Activated naive CD4-positive, alpha-beta T cell treated with Interleukin-2 at 50 U/mL for 16 hours (primary cell): ENCODE measurements around the gene CLCN3.
"Not testable (repeated sequence)": the region's sequence is repeated elsewhere in the genome, so short reads cannot be mapped to it uniquely, and the experiment has no call there.

Experiments used
- DNase-seq: peaks from one replicate; pipeline ENCODE4 v3.0.0-alpha.2; 2020

Gene CLCN3

DNA sequence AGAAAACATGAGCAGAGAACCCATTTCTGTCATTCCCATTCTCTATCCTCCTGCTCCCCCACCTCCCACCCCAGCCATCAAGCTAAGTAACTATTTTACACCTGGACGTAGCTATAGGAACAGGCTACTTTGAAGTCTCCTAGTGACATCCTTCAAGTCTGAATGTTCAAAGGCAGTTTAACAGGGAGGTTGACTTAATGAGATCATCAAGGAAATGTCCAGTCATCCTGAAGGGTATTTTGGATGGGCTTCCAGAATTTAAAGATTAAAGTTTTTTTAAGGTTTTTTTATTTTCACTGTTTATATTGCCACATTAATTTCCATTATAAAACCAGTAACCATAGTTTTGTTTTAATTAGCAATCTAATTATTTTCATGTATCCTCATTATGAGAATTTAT, 96.3 kb downstream of the CLCN3 start:
- DNase-seq: no peak

DNA sequence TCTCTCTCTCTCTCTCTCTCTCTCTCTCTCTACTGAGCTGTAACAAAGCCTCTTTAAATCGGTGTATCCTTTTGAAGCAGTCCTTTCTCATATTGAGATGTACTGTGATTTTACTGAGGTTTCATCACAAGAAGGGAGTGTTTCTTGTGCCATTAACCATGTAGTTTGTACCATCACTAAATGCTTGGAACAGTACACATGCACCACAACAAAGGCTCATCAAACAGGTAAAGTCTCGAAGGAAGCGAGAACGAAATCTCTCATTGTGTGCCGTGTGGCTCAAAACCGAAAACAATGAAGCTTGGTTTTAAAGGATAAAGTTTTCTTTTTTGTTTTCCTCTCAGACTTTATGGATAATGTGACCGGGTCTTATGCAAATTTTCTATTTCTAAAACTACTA, 100.2 kb downstream of the CLCN3 start:
- no peak for DNase-seq

DNA sequence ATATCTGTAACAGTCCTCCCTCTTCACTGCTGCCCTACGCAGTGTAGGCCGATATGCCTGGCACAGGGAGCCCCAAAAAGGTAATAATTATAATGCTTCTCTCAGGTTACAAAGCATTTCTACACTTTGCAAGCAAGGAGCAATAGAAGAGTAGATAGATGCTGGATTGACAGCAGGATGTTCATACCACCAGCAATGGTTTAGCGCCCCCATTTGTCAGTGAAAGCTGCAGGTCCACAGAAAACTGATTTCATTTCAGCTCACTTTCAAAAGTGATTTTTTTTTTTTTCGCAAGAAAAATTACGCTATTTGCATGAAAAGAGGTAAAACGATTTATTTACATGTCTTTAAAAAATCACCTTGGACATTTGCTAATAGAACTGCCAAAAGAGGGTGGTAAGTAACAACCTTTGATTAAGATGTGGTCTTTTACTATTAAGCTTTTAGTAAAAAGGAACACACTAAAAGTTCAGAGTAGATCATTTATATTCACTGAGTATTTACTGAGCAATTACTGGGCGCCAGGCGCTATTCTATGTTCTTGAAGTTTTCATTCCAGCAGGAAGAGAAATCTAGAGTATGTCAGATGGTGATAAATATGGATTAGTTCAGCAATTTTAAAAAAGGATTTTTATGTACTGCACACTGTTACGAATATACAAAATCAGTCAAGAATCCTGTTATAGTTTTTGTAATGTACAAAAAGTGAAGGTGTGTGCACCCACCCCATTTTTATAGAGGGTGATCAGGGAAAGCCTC, 103.0 kb downstream of the CLCN3 start:
- no peak for DNase-seq

DNA sequence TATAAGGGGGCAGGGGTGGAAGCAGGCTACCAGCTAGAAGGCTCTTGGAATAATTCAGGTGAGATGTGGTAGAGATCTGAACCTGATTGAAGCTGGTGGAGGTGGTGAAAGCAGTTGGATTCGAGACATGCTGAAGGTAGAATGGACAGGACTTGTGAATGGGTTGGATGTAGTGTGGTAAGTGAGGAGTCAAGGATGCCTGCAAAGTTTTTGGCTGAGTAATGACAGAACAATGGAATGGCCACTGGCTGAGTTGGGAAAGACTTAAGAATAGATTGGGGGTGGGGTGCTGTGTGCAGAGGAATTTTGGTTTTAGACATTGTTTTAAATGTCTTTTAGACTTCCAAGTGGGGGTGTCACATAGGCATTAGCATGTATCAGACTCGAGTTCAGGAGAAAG, 103.9 kb downstream of the CLCN3 start:
- no peak for DNase-seq

DNA sequence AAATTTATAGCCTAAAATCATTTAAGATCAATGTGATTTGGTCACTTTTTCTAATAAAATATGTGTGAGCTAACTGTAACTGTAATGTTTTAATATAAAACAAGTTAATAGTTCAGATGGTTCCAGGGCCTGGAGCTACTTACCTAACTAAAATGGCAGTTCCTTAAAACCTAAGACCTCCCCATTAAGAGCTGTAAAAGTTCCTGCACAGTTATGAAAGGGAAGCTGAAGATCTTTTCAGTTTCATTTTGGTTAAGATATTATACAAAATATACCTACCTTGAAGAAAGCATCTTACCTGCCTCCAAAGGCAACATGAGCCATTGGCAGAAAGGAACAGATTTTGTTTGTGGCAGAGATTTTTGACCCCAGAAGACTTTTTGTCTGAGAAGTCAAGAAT, 107.2 kb downstream of the CLCN3 start:
- DNase-seq: no peak

DNA sequence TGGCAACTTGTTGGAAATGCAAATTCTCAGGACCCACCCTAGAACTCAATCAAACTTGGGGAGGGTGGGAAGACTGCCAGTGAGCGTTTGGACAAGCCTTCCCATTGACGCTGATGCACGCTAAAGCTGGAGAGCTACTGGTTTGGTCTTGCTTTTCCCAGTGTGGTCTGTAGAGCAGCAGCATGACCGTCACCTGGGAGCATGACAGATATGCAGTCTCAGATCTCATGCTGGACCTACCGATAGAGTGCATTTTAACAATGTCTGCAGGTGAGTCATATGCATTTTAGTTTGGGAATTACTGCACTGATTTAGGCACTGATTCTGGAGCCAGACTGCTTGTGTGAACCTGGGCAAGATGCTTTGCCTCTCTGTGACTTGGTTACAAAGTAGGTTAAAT, 110.2 kb downstream of the CLCN3 start:
- DNase-seq: no peak

DNA sequence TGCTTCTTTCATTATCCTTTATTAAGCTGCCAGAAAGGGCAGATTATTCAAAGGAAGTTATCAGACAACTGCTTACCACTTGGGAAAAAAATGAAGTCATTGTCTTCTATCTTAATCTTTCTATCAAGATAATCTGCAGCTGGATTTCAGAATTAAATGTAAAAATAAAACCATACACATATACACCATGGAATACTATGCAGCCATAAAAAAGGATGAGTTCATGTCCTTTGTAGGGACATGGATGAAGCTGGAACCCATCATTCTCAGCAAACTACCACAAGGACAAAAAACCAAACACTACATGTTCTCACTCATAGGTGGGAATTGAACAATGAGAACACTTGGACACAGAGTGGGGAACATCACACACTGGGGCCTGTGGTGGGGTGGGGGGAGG, 118.2 kb downstream of the CLCN3 start:
- DNase-seq: not testable (repeated sequence)

DNA sequence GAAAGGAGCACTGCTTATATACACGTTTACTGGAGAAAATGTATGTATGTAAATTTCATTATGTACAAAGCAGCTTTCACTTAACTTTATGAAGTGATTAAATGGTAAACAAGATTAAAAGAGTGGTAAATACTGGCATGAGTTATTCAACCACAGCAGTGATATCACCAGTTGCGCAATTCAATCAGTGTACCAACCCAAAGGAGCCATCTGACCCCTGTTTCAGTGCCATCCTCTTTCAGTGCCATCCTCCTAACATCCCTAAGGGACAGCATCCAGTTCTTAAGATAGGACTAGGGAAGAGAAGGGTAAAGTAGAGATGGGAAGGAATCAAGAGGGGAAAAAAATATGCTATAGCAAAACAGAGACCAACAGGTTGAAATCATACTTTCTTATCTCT, 121.2 kb downstream of the CLCN3 start:
- DNase-seq: no peak

DNA sequence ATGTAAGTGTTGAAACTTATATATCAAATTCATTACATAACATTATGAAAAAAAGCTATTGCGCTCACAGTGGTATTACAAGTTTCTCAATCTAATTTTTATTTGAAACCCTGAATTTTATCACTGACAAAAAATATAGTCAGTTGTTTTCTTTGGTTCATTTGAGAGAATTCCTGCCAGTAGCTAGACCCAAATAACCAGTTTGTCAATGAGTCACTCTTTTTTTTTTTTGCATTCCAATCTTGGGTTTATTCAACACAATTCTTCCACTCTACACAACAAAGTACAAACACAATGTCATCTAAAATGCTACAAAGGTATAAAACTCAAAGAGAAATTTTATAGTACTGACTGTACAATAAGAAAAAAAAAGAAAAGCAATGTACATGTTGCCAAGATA, 124.2 kb downstream of the CLCN3 start:
- no peak for DNase-seq

DNA sequence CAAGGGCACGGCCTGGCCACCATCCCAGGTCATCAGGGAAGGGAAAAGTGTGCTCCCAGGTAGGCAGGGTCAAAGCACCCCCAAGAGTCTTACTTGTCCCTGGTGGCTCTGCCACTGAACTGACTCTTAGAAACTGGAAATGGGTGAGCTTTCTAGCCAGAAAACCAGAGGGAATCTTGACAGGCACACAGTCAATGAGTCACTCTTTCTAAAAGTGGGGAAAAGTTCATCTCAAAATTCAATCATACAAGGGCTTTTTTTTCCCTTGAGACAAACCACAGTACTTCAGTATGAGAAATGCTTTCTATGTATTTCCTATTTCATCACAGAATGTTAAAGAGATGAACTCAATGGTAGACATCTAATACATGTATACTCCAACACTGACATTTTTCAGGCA, 124.9 kb downstream of the CLCN3 start:
- DNase-seq: no peak

DNA sequence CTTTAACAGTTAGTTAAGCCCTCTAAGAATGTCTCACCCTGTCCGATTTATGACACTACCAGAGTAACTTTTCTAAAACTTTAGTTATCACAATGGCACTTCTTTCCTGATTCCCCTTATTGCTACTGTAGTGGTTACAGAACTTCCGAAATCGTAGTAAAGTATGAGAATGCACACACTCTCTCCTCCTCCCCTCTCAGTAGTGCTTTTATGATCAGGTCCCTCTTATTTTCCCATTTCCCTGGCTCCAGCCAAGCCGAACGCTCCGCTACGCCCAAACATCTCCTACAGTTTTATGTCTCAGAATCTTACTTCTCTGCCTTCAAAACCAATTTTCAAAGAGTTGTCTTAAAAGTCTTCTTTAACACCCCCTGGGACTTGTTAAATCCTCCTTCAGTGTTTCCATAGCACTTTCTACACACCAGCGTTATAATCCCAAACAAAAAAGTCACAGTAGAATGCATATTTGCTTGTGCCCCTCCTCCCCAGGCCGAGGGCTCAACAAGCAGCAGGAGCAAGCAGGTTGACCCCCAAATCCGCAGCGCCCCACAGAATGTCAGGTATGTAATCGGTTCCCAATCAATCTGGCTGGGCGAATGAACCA, 136.7 kb downstream of the CLCN3 start:
- DNase-seq: no peak

DNA sequence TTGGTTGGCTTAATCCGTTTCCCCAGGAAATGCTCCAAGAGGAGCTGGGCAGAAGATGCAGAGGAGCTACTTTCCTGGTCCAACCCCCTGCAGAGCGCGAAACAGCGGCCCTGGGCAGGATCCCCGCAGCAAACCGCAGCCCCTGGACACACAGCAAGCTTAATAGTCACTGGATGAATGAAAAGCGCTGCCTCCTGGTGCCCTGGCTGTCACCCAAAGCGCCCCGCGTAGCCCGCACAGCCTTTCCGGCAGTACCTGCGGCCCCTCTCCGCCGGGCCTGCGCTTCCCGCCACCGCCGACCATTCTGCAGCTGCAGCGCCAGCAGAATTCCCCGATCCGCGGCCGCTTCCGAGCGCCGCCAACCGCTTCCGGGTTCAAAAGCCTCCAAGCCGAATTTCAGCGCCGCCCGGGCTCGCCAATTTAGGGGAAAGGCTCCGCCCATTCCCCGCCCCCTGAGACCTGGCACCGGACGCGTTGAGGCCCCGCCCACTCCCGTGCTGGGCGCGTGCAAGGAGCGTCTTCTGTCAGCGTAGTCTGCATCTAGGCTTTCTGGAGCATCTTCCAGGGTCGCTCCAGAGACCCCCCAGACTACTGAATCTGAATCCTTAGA, 137.3 kb downstream of the CLCN3 start, which contains the start of gene HPF1:
Gene HPF1 (minus strand): TSS at position 370 of the 610 bp plus-strand sequence. CDS start 67 bp downstream, at position 303.
- DNase-seq: peak; percentile 95

DNA sequence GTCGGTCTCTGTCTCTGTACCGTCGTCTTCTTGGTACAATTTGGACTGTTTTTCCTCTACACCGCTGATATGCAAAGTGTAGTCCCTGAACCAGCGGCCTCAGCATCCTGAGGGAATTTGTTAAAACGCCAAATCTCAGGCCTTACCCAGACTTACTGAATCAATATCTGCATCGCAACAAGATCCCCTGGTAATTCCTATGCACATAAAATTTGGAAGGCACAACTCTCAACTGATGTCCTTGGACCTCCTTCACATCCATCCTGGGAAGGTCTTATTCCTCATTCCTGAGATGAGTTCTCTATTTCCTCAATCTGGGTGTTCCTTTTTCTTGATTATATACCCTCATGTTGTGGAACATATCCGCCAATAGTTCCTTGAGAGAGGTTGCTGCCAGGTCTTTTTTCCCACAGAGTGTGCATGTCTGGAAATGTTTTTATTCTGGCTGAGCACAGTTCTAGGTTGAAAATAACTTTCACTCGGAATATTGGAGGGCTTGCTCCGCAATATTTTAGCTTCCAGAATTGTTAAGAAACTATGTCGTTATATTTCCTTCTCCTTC, 138.1 kb downstream of the CLCN3 start:
- DNase-seq: no peak

DNA sequence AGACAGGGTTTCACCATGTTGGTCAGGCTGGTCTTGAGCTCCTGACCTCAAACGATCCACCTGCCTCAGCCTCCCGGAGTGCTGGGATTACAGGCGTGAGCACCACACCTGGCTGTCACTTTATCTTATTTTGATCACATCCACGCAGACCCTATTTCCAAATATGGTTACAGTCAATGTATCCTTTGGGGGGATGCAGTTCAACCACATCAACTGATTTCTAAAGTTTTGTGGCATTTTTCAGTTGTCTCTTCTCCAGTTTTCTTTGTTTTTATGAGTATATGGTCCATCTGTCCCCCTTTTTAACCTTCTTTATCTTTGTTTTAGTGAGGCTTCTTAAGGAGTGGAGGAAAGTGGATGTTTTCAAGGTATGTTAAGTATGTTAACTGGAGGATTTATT, 141.5 kb downstream of the CLCN3 start:
- DNase-seq: no peak

DNA sequence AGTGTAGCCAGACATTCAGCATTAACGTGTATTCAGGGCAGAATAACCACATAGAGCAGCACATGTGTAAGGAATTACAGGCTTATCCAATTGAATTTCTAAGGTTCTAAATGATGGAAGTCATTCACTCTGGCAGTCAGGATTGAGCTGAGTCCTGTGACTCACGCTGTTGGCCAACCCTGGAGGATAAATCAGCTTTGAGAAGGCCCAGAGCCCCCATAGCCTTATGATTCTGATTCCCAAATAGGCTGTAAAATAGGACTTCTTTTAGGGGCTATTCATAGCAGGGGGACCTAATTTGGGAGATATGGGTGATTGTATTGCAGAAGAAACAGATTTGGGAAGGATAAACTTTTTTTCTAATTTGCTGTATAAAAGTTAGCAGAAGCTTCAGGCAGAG, 145.5 kb downstream of the CLCN3 start:
- no peak for DNase-seq

DNA sequence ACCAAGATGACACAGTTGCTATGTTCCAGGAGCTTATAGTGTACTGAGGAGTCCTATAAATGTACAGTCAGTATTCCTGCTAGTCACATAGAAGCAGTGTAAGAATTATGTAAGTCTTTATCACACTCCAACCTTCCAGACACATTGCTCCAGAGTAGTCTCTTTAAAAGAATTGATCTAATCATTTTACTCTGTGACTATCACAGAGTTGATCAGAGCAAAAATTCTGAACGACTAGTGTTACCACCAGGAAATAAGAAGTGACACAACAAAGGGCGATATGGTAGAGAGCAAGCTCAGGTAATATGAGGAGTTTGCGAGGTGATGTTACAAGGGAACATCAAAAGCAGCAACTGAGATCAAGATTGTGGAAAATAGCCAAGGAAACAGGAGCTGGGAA, 146.4 kb downstream of the CLCN3 start:
- DNase-seq: no peak

DNA sequence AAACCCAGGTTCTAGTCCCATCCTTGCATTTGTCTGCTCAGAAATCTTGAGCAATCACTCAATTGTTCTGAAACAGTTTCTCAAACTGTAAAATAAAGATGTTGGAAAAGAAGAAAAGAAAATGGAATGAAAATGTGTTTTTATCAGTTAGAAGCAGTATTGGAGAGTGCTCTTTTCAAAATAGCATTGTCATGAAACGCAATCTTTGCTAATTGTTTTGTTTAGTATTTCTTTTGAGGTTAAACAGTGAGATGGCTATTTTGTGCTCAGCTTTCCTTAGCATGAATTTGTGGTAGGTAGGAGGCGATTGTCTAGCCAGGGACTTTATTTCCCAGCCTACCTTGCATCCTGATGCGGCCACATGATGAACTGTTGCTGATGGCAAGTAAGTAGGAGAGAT, 148.0 kb downstream of the CLCN3 start:
- DNase-seq: no peak

DNA sequence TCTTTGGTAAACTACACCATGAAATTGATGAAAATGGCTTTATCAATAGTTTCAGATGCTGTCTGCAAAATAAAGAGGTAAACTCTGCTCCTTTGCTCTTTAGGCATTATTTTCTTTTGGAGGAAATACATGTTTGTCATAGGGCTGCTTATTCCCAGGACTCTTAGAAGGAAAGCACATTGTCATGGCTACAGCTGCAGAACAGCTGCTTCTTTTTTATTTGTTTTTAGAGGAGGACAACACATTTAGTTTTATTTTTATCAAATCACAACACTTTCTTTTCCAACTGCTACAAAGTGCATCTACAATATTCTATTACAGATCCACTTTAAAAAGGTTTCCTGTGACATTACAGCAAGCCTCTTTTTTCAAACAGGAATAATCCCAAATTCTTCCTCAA, 150.0 kb downstream of the CLCN3 start:
- no peak for DNase-seq

DNA sequence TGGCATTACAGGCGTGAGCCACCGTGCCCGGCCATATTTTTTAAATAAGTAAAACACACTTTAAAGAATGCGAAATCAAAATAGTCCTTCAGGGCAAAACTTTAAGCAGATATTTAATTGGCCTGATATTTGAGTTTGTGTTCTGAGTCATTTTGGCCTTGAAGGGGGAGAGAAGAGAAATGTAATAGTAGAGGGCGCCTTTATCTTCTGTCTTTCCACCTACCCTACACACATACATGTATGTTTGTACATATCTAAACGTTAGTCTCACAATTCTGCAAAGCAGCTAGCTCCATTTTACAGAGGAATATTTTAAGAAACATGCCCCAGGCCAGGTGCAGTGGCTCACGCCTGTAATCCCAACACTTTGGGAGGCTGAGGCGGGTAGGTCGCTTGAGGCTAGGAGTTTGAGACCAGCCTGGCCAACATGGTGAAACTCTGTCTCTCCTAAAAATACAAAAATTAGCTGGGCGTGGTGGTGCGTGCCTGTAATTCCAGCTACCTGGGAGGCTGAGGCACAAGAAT, 151.2 kb downstream of the CLCN3 start:
- not testable (repeated sequence) for DNase-seq
